HEK293 (cell line): Measurements from ENCODE around the gene GDPGP1.
A peak's percentile ranks its signal among the peaks of the same experiment; 100 is the strongest.

Experiments
- CTCF ChIA-PET: fragments of 350-600 bp; formaldehyde crosslinking; extraction: SDS; loops from one replicate; lab custom pipeline; 2021; ENCODE audit warnings: antibody characterized with exemption; lab: Yijun Ruan, JAX
- POLR2A ChIA-PET: fragments of 300-600 bp; formaldehyde crosslinking; extraction: SDS; loops from one replicate; lab custom pipeline; 2020; ENCODE audit warnings: antibody characterized with exemption, inconsistent platforms; lab: Yijun Ruan, JAX
- H3K27ac ChIP-seq: fragments of 200-500 bp; sonication (Bioruptor generic); 2 replicates; pipeline ENCODE4 v1.5.1; 2014; ENCODE audit warnings: low read depth, low read length, control low read depth, inconsistent platforms; ENCODE audit errors: extremely low read depth
- H3K36me3 ChIP-seq, 2 experiments: fragments of 200-500 bp in 1 of 2; sonication (Bioruptor generic) in 1 of 2; 1 replicate in 1 of 2; 2 replicates in 1 of 2; pipeline ENCODE4 v1.5.1; 2014 to 2017; ENCODE audit warnings: inconsistent platforms in 2 of 2, low read length in 2 of 2; ENCODE audit not compliant: control insufficient read depth in 2 of 2, insufficient read depth in 1 of 2
- H3K4me1 ChIP-seq: fragments of 200-500 bp; sonication (Bioruptor generic); 2 replicates; pipeline ENCODE4 v1.5.1; 2014; ENCODE audit warnings: mild to moderate bottlenecking, low read length, inconsistent platforms; ENCODE audit not compliant: control insufficient read depth, insufficient read depth
- H3K4me3 ChIP-seq: 2 replicates; pipeline ENCODE4 v1.5.1; 2011; ENCODE audit warnings: low read depth, mild to moderate bottlenecking, control low read depth, low read length, moderate library complexity
- H3K9me3 ChIP-seq: fragments of 200-500 bp; sonication (Bioruptor generic); 2 replicates; pipeline ENCODE4 v1.5.1; 2014; ENCODE audit warnings: low read depth, low read length, inconsistent platforms; ENCODE audit not compliant: control insufficient read depth, insufficient read depth
- RBAK ChIP-seq: fragments of 450-650 bp; formaldehyde crosslinking; IDR thresholded peaks from 2 replicates; pipeline ENCODE4 v1.5.1; 2016; ENCODE audit warnings: missing biosample characterization, missing genetic modification characterization
- SP3 ChIP-seq: fragments of 450-650 bp; formaldehyde crosslinking; IDR thresholded peaks from 2 replicates; pipeline ENCODE4 v1.5.1; 2016; ENCODE audit warnings: missing biosample characterization, missing genetic modification characterization
- ZNF175 ChIP-seq: fragments of 450-650 bp; formaldehyde crosslinking; IDR thresholded peaks from 2 replicates; pipeline ENCODE4 v1.5.1; 2016; ENCODE audit warnings: missing biosample characterization, missing genetic modification characterization
- ZNF266 ChIP-seq: fragments of 450-650 bp; formaldehyde crosslinking; IDR thresholded peaks from 2 replicates; pipeline ENCODE4 v1.5.1; 2016; ENCODE audit warnings: missing biosample characterization, missing genetic modification characterization, low read depth
- ZNF549 ChIP-seq: fragments of 450-650 bp; IDR thresholded peaks from 2 replicates; pipeline ENCODE4 v1.5.1; 2018; ENCODE audit warnings: missing biosample characterization, missing genetic modification characterization, mild to moderate bottlenecking, inconsistent platforms, moderate library complexity
- ZNF571 ChIP-seq: fragments of 450-650 bp; formaldehyde crosslinking; IDR thresholded peaks from 2 replicates; pipeline ENCODE4 v1.5.0; 2017; ENCODE audit warnings: missing biosample characterization, missing genetic modification characterization
- ZNF76 ChIP-seq: fragments of 450-650 bp; formaldehyde crosslinking; IDR thresholded peaks from 2 replicates; pipeline ENCODE4; 2016; ENCODE audit warnings: low read depth, missing biosample characterization, missing genetic modification characterization, borderline replicate concordance
- ZSCAN16 ChIP-seq: fragments of 450-650 bp; formaldehyde crosslinking; IDR thresholded peaks from 2 replicates; pipeline ENCODE4 v1.5.1; 2016; ENCODE audit warnings: missing biosample characterization, missing genetic modification characterization
- TF ChIP-seq, protein P1 (sequence below): fragments of 450-650 bp; formaldehyde crosslinking; conservative IDR thresholded peaks from 2 replicates; pipeline ENCODE4 v1.5.1; 2016; ENCODE audit warnings: low read depth, missing biosample characterization, missing genetic modification characterization
- TF ChIP-seq, protein P2 (sequence below): fragments of 450-650 bp; formaldehyde crosslinking; IDR thresholded peaks from 2 replicates; pipeline ENCODE4 v1.5.1; 2016; ENCODE audit warnings: missing biosample characterization, missing genetic modification characterization
- TF ChIP-seq, protein P3 (sequence below): fragments of 450-650 bp; formaldehyde crosslinking; IDR thresholded peaks from 2 replicates; pipeline ENCODE4 v1.5.1; 2016; ENCODE audit warnings: missing biosample characterization, missing genetic modification characterization
- TF ChIP-seq, protein P4 (sequence below): fragments of 450-650 bp; formaldehyde crosslinking; IDR thresholded peaks from 2 replicates; pipeline ENCODE4 v1.5.1; 2016; ENCODE audit warnings: missing biosample characterization, missing genetic modification characterization
- TF ChIP-seq, protein P5 (sequence below): fragments of 450-650 bp; formaldehyde crosslinking; conservative IDR thresholded peaks from 2 replicates; pipeline ENCODE4 v1.5.1; 2016; ENCODE audit warnings: low read depth, missing biosample characterization, missing genetic modification characterization
- TF ChIP-seq, protein P6 (sequence below): fragments of 450-650 bp; formaldehyde crosslinking; IDR thresholded peaks from 2 replicates; pipeline ENCODE4 v1.5.1; 2017; ENCODE audit warnings: missing biosample characterization, mild to moderate bottlenecking, missing genetic modification characterization, moderate library complexity
- TF ChIP-seq, protein P7 (sequence below): fragments of 450-650 bp; formaldehyde crosslinking; IDR thresholded peaks from 2 replicates; pipeline ENCODE4 v1.5.1; 2016; ENCODE audit warnings: missing biosample characterization, missing genetic modification characterization, low read depth

The GDPGP1 gene

DNA sequence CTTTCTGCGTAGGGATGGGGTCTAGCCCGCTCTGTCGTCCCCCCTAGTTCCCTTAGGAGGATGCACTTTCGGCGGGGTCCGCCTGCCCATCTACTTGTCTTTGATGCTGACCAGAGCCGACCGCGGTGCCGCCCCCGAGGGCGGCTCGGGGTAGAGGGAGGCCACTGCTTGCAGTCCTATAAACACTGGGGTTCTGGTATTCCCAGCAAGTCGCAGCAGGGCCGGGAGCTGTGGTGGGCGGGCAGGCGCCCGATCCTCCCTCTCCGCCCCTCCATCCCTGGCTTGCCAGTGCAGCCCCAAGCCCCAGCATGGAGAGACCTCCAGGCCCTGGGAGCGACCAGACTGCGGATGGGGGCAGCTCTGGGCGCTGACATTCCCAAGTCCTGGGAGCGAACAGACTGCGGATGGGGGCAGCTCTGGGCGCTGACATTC, 32.0 kb upstream of the GDPGP1 start (continued):
- TF ChIP-seq, protein P1, sequence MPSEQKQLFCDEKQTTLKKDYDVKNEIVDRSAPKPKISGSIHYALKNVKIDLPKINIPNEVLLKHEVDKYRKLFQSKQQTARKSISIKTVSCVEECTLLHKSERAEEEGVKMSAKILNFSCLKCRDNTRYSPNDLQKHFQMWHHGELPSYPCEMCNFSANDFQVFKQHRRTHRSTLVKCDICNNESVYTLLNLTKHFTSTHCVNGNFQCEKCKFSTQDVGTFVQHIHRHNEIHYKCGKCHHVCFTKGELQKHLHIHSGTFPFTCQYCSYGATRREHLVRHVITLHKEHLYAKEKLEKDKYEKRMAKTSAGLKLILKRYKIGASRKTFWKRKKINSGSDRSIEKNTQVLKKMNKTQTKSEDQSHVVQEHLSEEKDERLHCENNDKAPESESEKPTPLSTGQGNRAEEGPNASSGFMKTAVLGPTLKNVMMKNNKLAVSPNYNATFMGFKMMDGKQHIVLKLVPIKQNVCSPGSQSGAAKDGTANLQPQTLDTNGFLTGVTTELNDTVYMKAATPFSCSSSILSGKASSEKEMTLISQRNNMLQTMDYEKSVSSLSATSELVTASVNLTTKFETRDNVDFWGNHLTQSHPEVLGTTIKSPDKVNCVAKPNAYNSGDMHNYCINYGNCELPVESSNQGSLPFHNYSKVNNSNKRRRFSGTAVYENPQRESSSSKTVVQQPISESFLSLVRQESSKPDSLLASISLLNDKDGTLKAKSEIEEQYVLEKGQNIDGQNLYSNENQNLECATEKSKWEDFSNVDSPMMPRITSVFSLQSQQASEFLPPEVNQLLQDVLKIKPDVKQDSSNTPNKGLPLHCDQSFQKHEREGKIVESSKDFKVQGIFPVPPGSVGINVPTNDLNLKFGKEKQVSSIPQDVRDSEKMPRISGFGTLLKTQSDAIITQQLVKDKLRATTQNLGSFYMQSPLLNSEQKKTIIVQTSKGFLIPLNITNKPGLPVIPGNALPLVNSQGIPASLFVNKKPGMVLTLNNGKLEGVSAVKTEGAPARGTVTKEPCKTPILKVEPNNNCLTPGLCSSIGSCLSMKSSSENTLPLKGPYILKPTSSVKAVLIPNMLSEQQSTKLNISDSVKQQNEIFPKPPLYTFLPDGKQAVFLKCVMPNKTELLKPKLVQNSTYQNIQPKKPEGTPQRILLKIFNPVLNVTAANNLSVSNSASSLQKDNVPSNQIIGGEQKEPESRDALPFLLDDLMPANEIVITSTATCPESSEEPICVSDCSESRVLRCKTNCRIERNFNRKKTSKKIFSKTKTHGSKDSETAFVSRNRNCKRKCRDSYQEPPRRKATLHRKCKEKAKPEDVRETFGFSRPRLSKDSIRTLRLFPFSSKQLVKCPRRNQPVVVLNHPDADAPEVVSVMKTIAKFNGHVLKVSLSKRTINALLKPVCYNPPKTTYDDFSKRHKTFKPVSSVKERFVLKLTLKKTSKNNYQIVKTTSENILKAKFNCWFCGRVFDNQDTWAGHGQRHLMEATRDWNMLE (tag by site-specific recombination), result no peak
- TF ChIP-seq ZNF76 (tag by site-specific recombination), result no peak
- TF ChIP-seq RBAK (tag by site-specific recombination), result no peak
- TF ChIP-seq SP3 (tag by site-specific recombination), result 0 out of 2 replicates have a peak, but pooled peaks have one; percentile 19
- TF ChIP-seq, protein P2, sequence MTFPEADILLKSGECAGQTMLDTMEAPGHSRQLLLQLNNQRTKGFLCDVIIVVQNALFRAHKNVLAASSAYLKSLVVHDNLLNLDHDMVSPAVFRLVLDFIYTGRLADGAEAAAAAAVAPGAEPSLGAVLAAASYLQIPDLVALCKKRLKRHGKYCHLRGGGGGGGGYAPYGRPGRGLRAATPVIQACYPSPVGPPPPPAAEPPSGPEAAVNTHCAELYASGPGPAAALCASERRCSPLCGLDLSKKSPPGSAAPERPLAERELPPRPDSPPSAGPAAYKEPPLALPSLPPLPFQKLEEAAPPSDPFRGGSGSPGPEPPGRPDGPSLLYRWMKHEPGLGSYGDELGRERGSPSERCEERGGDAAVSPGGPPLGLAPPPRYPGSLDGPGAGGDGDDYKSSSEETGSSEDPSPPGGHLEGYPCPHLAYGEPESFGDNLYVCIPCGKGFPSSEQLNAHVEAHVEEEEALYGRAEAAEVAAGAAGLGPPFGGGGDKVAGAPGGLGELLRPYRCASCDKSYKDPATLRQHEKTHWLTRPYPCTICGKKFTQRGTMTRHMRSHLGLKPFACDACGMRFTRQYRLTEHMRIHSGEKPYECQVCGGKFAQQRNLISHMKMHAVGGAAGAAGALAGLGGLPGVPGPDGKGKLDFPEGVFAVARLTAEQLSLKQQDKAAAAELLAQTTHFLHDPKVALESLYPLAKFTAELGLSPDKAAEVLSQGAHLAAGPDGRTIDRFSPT, result no peak
- no peak for TF ChIP-seq ZNF571 (tag by site-specific recombination)
- TF ChIP-seq ZNF549 (tag by site-specific recombination), result no peak

DNA sequence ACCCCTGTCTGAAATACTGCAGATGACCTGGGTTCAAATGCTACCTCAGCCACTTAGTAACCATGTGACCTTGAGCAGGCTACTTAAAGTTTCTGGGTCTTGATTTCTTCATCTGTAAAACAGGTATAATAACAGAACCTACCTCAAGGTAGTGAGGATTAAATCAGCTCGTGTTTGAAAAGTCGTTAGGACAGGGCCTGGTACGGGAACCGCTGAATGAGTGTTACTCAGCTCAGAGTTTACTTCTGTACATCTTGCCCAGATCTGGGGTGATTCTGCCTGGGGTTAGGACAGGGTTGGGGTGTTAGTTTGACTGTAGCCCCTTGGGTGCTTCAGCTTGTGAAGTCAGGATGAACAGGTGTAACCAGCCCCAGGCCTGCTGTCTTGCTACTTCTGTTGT, 31.1 kb upstream of the GDPGP1 start:
- H3K9me3 ChIP-seq, result no peaks in the 10 kb centered on the region
- peaks cover 8% of the 10 kb centered on the region for H3K4me1 ChIP-seq
- no peak overlapping the region for H3K27ac ChIP-seq
- no peak overlapping the region for H3K4me3 ChIP-seq
- no peaks in the 10 kb centered on the region for H3K36me3 ChIP-seq
- ChIA-PET CTCF (interaction anchor here (0.6 to 3.5 kb wide), 6 partner anchors 11 to 1596 kb away, joined by 3 to 33 read pairs (median 4); no protein-coding TSS in a partner anchor), POLR2A (interaction anchor here (0.6 to 4.3 kb wide), 5 partner anchors 11 to 584 kb away, joined by 4 to 48 read pairs (median 9); partner anchors contain the start of genes CIB1 and GDPGP1)
- TF ChIP-seq ZNF266, result no peak
- TF ChIP-seq, protein P3, sequence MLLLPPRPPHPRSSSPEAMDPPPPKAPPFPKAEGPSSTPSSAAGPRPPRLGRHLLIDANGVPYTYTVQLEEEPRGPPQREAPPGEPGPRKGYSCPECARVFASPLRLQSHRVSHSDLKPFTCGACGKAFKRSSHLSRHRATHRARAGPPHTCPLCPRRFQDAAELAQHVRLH (tag by site-specific recombination), result no peak
- TF ChIP-seq ZNF175, result no peak
- TF ChIP-seq, protein P4, sequence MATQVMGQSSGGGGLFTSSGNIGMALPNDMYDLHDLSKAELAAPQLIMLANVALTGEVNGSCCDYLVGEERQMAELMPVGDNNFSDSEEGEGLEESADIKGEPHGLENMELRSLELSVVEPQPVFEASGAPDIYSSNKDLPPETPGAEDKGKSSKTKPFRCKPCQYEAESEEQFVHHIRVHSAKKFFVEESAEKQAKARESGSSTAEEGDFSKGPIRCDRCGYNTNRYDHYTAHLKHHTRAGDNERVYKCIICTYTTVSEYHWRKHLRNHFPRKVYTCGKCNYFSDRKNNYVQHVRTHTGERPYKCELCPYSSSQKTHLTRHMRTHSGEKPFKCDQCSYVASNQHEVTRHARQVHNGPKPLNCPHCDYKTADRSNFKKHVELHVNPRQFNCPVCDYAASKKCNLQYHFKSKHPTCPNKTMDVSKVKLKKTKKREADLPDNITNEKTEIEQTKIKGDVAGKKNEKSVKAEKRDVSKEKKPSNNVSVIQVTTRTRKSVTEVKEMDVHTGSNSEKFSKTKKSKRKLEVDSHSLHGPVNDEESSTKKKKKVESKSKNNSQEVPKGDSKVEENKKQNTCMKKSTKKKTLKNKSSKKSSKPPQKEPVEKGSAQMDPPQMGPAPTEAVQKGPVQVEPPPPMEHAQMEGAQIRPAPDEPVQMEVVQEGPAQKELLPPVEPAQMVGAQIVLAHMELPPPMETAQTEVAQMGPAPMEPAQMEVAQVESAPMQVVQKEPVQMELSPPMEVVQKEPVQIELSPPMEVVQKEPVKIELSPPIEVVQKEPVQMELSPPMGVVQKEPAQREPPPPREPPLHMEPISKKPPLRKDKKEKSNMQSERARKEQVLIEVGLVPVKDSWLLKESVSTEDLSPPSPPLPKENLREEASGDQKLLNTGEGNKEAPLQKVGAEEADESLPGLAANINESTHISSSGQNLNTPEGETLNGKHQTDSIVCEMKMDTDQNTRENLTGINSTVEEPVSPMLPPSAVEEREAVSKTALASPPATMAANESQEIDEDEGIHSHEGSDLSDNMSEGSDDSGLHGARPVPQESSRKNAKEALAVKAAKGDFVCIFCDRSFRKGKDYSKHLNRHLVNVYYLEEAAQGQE (tag by site-specific recombination), result no peak
- TF ChIP-seq, protein P5, sequence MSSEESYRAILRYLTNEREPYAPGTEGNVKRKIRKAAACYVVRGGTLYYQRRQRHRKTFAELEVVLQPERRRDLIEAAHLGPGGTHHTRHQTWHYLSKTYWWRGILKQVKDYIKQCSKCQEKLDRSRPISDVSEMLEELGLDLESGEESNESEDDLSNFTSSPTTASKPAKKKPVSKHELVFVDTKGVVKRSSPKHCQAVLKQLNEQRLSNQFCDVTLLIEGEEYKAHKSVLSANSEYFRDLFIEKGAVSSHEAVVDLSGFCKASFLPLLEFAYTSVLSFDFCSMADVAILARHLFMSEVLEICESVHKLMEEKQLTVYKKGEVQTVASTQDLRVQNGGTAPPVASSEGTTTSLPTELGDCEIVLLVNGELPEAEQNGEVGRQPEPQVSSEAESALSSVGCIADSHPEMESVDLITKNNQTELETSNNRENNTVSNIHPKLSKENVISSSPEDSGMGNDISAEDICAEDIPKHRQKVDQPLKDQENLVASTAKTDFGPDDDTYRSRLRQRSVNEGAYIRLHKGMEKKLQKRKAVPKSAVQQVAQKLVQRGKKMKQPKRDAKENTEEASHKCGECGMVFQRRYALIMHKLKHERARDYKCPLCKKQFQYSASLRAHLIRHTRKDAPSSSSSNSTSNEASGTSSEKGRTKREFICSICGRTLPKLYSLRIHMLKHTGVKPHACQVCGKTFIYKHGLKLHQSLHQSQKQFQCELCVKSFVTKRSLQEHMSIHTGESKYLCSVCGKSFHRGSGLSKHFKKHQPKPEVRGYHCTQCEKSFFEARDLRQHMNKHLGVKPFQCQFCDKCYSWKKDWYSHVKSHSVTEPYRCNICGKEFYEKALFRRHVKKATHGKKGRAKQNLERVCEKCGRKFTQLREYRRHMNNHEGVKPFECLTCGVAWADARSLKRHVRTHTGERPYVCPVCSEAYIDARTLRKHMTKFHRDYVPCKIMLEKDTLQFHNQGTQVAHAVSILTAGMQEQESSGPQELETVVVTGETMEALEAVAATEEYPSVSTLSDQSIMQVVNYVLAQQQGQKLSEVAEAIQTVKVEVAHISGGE (tag by site-specific recombination), result no peak
- TF ChIP-seq, protein P6, sequence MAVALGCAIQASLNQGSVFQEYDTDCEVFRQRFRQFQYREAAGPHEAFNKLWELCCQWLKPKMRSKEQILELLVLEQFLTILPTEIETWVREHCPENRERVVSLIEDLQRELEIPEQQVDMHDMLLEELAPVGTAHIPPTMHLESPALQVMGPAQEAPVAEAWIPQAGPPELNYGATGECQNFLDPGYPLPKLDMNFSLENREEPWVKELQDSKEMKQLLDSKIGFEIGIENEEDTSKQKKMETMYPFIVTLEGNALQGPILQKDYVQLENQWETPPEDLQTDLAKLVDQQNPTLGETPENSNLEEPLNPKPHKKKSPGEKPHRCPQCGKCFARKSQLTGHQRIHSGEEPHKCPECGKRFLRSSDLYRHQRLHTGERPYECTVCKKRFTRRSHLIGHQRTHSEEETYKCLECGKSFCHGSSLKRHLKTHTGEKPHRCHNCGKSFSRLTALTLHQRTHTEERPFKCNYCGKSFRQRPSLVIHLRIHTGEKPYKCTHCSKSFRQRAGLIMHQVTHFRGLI (tag by site-specific recombination), result no peak
- no peak for TF ChIP-seq ZSCAN16 (tag by site-specific recombination)
- TF ChIP-seq, protein P7, sequence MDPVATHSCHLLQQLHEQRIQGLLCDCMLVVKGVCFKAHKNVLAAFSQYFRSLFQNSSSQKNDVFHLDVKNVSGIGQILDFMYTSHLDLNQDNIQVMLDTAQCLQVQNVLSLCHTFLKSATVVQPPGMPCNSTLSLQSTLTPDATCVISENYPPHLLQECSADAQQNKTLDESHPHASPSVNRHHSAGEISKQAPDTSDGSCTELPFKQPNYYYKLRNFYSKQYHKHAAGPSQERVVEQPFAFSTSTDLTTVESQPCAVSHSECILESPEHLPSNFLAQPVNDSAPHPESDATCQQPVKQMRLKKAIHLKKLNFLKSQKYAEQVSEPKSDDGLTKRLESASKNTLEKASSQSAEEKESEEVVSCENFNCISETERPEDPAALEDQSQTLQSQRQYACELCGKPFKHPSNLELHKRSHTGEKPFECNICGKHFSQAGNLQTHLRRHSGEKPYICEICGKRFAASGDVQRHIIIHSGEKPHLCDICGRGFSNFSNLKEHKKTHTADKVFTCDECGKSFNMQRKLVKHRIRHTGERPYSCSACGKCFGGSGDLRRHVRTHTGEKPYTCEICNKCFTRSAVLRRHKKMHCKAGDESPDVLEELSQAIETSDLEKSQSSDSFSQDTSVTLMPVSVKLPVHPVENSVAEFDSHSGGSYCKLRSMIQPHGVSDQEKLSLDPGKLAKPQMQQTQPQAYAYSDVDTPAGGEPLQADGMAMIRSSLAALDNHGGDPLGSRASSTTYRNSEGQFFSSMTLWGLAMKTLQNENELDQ (tag by site-specific recombination), result no peak
